Muscle of arm (tissue), 14 donors: ENCODE measurements around the gene CSTF2. TPM values are rescaled to one million over a fixed set of nuclear protein-coding genes. Genes with fewer than 3 reads are reported as not detected.
"Not testable (repeated sequence)": the region's sequence is repeated elsewhere in the genome, so short reads cannot be mapped to it uniquely, and the experiment has no call there.

Source experiments
- DNase-seq: peaks from one replicate; pipeline ENCODE4 v3.0.0-alpha.2; 2013
- long read RNA-seq, 11 donors: transcript quantifications; one replicate each; lab custom pipeline, GENCODE V29; 2026
- polyA plus RNA-seq, 12 donors: library from polyadenylated mRNA; unstranded; fragments of 120-200 nt; gene quantifications; one replicate each; pipeline ENCODE4 v1.2.1, GENCODE V29; 2013; ENCODE audit not compliant: insufficient read length in 12 of 12

CSTF2 gene, protein sequence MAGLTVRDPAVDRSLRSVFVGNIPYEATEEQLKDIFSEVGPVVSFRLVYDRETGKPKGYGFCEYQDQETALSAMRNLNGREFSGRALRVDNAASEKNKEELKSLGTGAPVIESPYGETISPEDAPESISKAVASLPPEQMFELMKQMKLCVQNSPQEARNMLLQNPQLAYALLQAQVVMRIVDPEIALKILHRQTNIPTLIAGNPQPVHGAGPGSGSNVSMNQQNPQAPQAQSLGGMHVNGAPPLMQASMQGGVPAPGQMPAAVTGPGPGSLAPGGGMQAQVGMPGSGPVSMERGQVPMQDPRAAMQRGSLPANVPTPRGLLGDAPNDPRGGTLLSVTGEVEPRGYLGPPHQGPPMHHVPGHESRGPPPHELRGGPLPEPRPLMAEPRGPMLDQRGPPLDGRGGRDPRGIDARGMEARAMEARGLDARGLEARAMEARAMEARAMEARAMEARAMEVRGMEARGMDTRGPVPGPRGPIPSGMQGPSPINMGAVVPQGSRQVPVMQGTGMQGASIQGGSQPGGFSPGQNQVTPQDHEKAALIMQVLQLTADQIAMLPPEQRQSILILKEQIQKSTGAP
- polyA plus RNA-seq = 10 to 100 TPM in 8 of 12 donors, 1 to 10 TPM in 2, not detected in 2; 8.7 to 15.0 (median 11.0) TPM
- long read RNA-seq, donor 1, partial matches to known transcripts = 0 of 1 reads
- long read RNA-seq, donor 1, other reads (novel, unspliced or antisense) = 0 of 1 reads
- long read RNA-seq, donor 2, partial matches to known transcripts = 0 of 1 reads
- long read RNA-seq, donor 2, other reads (novel, unspliced or antisense) = 0 of 1 reads
- long read RNA-seq, donor 3 = 0 reads
- long read RNA-seq, donor 4, partial matches to known transcripts = 0 of 1 reads
- long read RNA-seq, donor 4, other reads (novel, unspliced or antisense) = 0 of 1 reads
- long read RNA-seq, donor 5, partial matches to known transcripts = 0 of 2 reads
- long read RNA-seq, donor 5, other reads (novel, unspliced or antisense) = 0 of 2 reads
- long read RNA-seq, donor 6, partial matches to known transcripts = 0 of 3 reads
- long read RNA-seq, donor 6, other reads (novel, unspliced or antisense) = 0 of 3 reads
- long read RNA-seq, donor 7, partial matches to known transcripts = 0 of 4 reads
- long read RNA-seq, donor 7, other reads (novel, unspliced or antisense) = 0 of 4 reads
- long read RNA-seq, donor 8, partial matches to known transcripts = 0 of 1 reads
- long read RNA-seq, donor 8, other reads (novel, unspliced or antisense) = 0 of 1 reads
- long read RNA-seq, donor 9 = 0 reads
- long read RNA-seq, donor 10, partial matches to known transcripts = 0 of 1 reads
- long read RNA-seq, donor 10, other reads (novel, unspliced or antisense) = 0 of 1 reads
- long read RNA-seq, donor 11, partial matches to known transcripts = 0 of 4 reads
- long read RNA-seq, donor 11, other reads (novel, unspliced or antisense) = 0 of 4 reads

DNA sequence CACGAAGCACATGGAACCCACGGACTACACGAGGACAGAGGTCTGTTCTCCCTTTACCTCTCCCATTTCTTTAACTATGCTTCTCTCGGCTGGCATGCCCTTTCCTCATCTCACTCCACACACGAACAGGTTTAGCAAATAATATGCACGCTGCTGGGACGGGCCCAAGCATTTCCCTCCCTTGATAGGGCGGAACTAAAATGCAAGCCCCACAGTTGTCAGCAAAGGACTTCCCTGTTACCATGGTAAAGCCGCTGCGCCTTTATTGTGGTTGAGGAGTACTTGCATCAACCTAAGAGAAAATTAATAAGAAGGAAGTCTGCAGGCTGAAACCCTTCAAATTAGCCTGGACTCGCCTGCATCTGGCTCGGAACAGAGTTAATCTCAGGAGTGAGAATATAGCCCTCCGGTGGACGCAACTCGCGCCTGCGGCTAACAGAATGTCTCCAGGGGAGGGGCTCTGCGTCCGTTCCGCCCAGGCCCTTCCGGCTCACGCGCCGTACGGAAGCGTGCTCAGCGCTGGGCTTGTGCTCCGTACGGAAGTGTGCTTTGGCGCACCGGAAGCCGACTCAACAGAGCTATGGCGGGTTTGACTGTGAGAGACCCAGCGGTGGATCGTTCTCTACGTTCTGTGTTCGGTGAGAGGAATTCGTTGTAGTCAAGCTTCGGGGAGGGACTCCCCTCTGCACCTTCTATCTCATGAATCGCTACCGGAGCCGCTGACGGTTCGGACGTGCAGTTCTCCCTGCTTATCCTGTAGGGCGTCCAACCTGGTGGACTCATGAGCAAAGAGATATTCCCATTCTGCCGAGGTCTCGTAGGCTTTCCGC, at the start of gene CSTF2:
TSS of gene CSTF2 (plus strand) at position 555 of the 830 bp plus-strand sequence. CDS start at position 581, 26 bp downstream.
- peak; percentile 84 for DNase-seq

DNA sequence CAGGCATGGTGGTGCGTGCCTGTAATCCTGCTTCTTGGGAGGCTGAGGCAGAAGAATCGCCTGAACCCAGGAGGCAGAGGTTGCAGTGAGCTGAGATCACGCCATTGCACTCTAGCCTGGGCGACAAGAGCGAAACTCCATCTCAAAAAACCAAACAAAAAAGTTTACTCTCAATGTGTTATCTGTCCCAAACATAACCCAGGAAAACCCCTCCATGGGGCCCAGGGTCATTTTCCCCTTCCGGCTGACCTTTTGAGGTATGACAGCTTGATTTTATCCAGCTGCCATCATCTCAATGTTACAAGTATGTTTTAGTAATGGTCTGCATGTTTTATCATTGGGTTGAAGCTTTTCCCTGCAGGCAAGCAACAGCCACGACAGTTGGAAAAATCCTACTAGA, 23.8 kb upstream of the CSTF2 start:
- not testable (repeated sequence) for DNase-seq

- DNase-seq = no peak
These were observed 22.8 kb upstream of the CSTF2 start for GRCh38 chrX:100797359-100797758.

DNA sequence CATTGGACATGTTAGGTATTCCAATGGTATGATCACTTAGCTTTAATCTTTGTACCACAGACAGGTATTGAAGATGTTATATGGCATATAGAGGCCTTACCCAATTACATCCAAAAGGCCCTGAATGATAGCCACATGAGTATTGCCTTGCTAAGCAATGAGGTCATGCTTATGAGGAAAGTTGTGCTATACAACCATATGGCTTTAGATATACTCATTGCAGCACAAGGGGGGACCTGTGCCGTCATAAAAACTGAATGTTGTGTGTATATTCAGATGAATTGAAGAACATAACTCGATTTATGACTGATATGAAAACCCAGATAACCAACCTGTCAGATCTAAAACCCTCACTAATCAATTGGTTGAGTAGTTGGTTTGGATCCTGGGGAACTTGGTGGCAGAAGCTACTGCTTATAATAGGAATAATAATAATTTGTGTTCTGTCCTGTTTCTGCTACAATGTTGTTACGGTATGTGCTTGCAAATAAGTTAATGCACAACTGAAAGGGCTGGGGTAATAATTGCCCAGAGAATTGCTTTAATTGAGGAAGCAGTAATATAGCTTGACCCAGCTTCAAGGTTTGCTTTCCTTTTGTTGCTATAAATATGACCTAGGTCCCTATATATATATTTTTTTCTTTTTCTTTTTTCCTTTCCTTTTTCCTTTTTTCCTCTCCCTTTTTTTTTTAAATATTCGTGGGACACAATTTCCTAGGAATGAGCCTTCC, 21.5 kb upstream of the CSTF2 start:
- no peak for DNase-seq

DNA sequence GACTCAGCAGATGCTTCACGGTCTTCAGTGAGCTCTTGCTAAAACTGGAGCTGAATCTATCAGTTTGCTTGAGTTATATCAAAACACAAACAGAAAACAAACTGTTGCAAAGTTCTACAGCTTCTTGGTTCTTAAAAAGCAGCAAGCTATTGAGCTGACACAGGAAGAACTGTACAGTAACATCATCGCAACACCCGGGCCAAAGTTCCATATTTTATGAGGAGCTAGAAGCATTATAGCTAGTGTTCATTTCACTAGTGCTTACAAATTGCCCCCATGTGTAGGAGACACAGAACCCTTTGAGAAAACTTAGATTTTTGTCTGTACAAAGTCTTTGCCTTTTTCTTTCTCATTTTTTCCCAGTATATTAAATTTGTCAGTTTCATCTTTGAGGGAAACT, 17.3 kb upstream of the CSTF2 start:
- no peak for DNase-seq

GRCh38 chrX:100804780-100805179, 15.4 kb upstream of the CSTF2 start:
- DNase-seq = no peak

- not testable (repeated sequence) for DNase-seq
These were observed 11.9 kb upstream of the CSTF2 start for GRCh38 chrX:100808265-100808664.

DNA sequence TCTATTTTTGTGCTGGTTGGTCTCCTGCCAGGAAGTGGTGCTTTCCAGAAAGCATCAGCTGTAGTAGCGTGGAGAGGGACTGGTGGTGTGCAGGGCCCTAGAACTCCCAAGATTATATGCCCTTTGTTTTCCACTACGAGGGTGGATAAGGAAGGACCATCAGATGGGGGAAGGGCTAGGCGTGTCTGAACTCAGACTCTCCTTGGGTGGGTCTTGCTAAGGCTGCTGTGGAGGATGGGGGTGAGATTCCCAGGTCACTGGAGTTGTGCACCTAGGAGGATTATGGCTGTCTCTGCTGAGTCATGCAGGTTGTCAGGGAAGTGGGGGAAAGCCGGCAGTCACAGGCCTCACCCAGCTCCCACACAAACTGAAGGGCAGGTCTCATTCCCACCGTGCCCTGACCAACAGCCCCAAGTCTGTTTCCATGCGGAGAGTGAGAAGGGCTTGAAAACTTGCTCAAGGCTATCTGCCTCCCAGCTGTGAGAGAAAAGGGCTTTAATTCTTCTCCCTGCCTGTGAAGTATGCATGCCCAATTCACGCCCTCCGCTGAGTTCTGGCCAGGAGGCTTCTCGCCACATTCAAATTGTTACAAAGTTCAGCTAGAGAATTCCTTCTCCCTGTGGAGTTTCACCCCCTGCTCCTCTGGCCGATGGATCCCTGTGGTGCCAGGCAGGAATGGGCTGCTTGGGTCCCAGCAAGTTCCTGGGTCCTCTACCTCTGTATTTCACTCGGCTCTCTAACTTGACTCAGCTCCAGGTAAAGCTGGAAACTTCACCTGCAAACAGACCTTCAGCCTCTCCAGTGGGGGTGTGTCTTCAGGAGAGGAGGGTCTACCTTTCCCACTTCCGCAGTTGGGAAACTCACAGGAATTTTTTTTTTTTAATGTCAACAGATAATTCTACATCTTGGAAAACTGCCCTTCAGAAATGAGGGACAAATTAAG, 7.7 kb upstream of the CSTF2 start:
- DNase-seq = no peak

- no peak for DNase-seq
These were observed 2.9 kb upstream of the CSTF2 start for GRCh38 chrX:100817340-100817739.

GRCh38 chrX:100819534-100819836, 706 bp upstream of the CSTF2 start:
- DNase-seq = no peak

GRCh38 chrX:100829730-100830129, 9.5 kb downstream of the CSTF2 start:
- DNase-seq = no peak

DNA sequence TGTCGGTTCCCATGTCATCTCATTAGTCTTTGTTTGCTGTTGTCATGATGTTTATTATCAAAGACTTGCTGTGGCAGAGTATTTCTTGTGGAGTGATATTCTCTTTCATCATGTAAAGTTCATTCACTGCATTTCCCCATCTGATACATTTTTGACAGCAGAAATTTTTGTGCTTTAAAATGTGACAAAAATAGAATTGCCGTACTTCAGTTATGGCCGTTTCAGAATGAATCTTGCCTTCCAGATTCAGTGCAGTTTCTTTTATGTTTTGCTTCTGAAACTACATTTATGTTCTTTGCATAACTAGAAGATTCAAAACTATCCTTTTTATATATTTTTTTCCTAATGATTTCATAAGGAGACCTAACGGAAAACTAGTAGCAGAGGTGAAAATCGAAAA, 10.0 kb downstream of the CSTF2 start:
- DNase-seq = no peak

GRCh38 chrX:100830547-100830946, 10.4 kb downstream of the CSTF2 start:
- no peak for DNase-seq

DNA sequence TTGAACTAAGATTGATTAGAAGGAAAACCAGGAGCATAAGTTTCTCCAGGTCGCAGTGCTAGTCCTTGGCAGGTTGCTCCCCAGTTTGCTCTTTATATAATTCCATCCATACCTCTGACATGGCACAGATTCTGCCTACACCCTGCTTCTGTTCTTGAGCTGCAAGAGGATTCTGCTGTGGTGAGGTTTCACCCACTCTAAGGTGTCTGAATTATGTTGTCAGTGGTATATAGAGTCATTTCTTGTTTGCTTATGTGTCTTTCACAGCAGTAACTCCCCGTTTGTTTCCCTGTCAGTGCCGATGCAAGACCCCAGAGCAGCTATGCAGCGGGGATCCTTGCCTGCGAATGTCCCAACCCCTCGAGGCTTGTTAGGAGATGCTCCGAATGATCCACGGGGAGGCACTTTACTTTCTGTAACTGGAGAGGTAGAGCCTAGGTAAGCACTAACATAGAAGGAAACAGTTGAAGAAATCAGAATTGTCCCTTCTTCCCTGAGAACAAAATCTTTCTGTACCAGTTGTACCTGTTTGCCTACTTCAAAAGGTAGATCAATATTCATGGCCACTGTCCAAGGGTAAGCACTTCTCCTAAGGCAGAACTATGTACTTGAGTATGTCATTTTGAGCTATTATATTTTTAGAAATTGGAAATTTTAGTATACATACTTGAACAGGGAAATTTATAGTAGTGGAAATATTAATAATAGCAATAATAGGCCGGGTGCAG, 11.2 kb downstream of the CSTF2 start:
- no peak for DNase-seq

- no peak for DNase-seq
These were observed 30.1 kb downstream of the CSTF2 start for GRCh38 chrX:100850317-100850716.

GRCh38 chrX:100852810-100853209, 32.6 kb downstream of the CSTF2 start:
- DNase-seq = no peak

DNA sequence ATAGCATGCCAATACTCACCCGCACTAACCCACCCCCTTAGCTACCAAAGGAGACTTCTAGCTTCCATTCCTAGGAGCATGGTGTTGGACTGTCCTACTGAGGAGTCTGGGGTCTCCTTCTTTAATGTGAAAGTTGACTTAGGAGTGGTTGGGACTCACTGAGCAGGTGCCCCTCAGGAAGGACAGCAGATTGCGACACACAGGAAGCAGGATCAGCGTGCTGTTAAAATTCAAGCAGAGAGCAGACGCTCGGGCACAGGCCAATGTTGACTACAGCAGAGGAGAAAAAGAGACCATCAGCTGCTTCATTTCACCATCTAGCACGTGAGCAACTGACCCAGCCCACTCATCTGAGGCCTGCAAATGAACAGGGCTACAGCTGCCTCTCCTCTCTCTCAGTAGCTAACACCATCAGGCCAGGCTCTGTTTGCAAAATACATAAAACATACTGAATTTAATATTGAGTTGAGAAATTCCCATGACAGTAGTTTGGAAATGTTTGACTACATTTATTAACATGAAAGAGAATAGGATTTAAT, 43.2 kb downstream of the CSTF2 start:
- DNase-seq = no peak
